ENCODE data around the gene OR5H6.
"Not testable (repeated sequence)": the region's sequence is repeated elsewhere in the genome, so short reads cannot be mapped to it uniquely, and the experiment has no call there.

Gene OR5H6

GRCh38 chr3:98263944-98264343 is at the start of gene OR5H6:
Gene OR5H6, plus strand, starts transcription at chr3:98264244. Its CDS starts 89 bp downstream, at chr3:98264333.
- Mint-ChIP-seq H3K36me3 (no peaks in the 10 kb centered on the region), H3K4me1 (ENCODE audit: low read depth) (no peaks in the 10 kb centered on the region), H3K27me3 (no peaks in the 10 kb centered on the region), H3K27ac (no peak within 1 kb of the TSS), H3K4me3 (no peak within 1 kb of the TSS), H3K9me3 (ENCODE audit: low read depth) (peaks cover 8% of the 10 kb centered on the region)

DNA sequence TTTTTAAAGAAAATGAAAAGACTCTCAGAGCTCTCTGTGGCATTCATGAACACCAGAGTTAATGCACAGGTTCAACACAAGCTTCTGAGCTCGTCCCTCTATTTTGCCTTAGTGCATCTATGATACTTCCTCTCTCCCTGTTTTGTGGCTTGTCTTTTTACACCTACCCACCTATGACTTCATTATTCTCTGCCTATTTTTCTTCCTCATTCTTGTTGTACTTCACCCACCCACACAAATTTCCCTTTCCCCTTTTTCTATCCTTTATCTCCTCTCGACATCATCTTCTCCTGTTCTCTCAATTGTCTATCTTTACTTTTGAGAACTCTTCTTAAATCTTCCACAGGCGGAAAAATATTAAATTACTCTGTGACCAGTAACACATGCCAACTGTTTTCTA is 49.0 kb upstream of the OR5H6 start:
- H3K36me3 Mint-ChIP-seq: no peaks in the 10 kb centered on the region

GRCh38 chr3:98223907-98224672 is 40.0 kb upstream of the OR5H6 start:
- no peaks in the 10 kb centered on the region for H3K4me1 Mint-ChIP-seq (ENCODE audit: low read depth)
- no peaks in the 10 kb centered on the region for H3K36me3 Mint-ChIP-seq
- H3K27ac Mint-ChIP-seq: no peak overlapping the region
- H3K9me3 Mint-ChIP-seq (ENCODE audit: low read depth): no peaks in the 10 kb centered on the region
- H3K4me3 Mint-ChIP-seq: no peak overlapping the region
- H3K27me3 Mint-ChIP-seq: peaks cover 2% of the 10 kb centered on the region

More for the DNA sequence above, 49.0 kb upstream of the OR5H6 start:
- Mint-ChIP-seq H3K4me1 (ENCODE audit: low read depth) (no peaks in the 10 kb centered on the region), H3K27ac (no peak overlapping the region), H3K27me3 (no peaks in the 10 kb centered on the region), H3K9me3 (ENCODE audit: low read depth) (no peaks in the 10 kb centered on the region), H3K4me3 (no peak overlapping the region)

GRCh38 chr3:98232489-98232888 is 31.6 kb upstream of the OR5H6 start:
- no peaks in the 10 kb centered on the region for H3K36me3 Mint-ChIP-seq
- H3K27me3 Mint-ChIP-seq: peaks cover 8% of the 10 kb centered on the region
- no peaks in the 10 kb centered on the region for H3K4me1 Mint-ChIP-seq (ENCODE audit: low read depth)
- H3K27ac Mint-ChIP-seq: no peak overlapping the region
- H3K4me3 Mint-ChIP-seq: no peak overlapping the region
- H3K9me3 Mint-ChIP-seq (ENCODE audit: low read depth): no peaks in the 10 kb centered on the region

- H3K27me3 Mint-ChIP-seq: peaks cover 7% of the 10 kb centered on the region
- H3K36me3 Mint-ChIP-seq: no peaks in the 10 kb centered on the region
- H3K9me3 Mint-ChIP-seq (ENCODE audit: low read depth): no peaks in the 10 kb centered on the region
- no peaks in the 10 kb centered on the region for H3K4me1 Mint-ChIP-seq (ENCODE audit: low read depth)
- H3K4me3 Mint-ChIP-seq: no peak overlapping the region
- H3K27ac Mint-ChIP-seq: no peak overlapping the region
Observed at GRCh38 chr3:98233468-98233867, 30.6 kb upstream of the OR5H6 start.

- Mint-ChIP-seq H3K4me3 (no peak overlapping the region), H3K4me1 (ENCODE audit: low read depth) (no peaks in the 10 kb centered on the region), H3K27me3 (peaks cover 3% of the 10 kb centered on the region), H3K27ac (no peak overlapping the region), H3K9me3 (ENCODE audit: low read depth) (no peaks in the 10 kb centered on the region), H3K36me3 (no peaks in the 10 kb centered on the region)
Observed at GRCh38 chr3:98240131-98240530, 23.9 kb upstream of the OR5H6 start.

DNA sequence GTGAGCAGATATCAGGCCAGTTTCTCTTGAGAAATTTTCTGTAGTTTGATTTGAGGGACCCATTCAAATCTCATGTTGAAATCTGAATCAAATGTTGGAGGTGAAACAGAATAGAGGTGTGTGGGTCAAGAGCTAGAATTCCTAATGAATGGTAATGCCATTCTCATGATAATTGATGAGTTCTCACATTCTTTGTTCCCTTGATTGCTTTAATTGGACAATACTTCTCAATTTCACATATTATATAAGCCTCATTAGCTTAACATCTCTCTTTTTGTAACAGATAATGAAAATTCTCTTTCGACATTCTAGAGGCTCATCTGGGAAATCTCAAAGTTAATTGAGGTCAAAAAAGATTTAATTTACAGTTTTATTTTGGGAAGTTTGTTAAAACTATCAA is 21.9 kb upstream of the OR5H6 start:
- no peaks in the 10 kb centered on the region for H3K36me3 Mint-ChIP-seq
- no peaks in the 10 kb centered on the region for H3K4me1 Mint-ChIP-seq (ENCODE audit: low read depth)
- H3K9me3 Mint-ChIP-seq (ENCODE audit: low read depth): no peaks in the 10 kb centered on the region
- H3K4me3 Mint-ChIP-seq: no peak overlapping the region
- H3K27me3 Mint-ChIP-seq: peaks cover 3% of the 10 kb centered on the region
- H3K27ac Mint-ChIP-seq: no peak overlapping the region

- Mint-ChIP-seq H3K4me3 (no peak overlapping the region), H3K36me3 (no peaks in the 10 kb centered on the region), H3K27ac (no peak overlapping the region), H3K9me3 (ENCODE audit: low read depth) (no peaks in the 10 kb centered on the region), H3K27me3 (no peaks in the 10 kb centered on the region), H3K4me1 (ENCODE audit: low read depth) (no peaks in the 10 kb centered on the region)
Observed at GRCh38 chr3:98243843-98244242, 20.2 kb upstream of the OR5H6 start.

- no peaks in the 10 kb centered on the region for H3K9me3 Mint-ChIP-seq (ENCODE audit: low read depth)
Observed at GRCh38 chr3:98246142-98246541, 17.9 kb upstream of the OR5H6 start.

GRCh38 chr3:98256026-98256425 is 8.0 kb upstream of the OR5H6 start:
- not testable (repeated sequence) for H3K36me3 Mint-ChIP-seq; H3K4me3 Mint-ChIP-seq; H3K27ac Mint-ChIP-seq; H3K27me3 Mint-ChIP-seq; H3K9me3 Mint-ChIP-seq (ENCODE audit: low read depth); H3K4me1 Mint-ChIP-seq (ENCODE audit: low read depth)

More at GRCh38 chr3:98246142-98246541, 17.9 kb upstream of the OR5H6 start:
- H3K36me3 Mint-ChIP-seq: no peaks in the 10 kb centered on the region
- H3K27ac Mint-ChIP-seq: no peak overlapping the region
- H3K4me3 Mint-ChIP-seq: no peak overlapping the region
- no peaks in the 10 kb centered on the region for H3K4me1 Mint-ChIP-seq (ENCODE audit: low read depth)
- no peaks in the 10 kb centered on the region for H3K27me3 Mint-ChIP-seq

DNA sequence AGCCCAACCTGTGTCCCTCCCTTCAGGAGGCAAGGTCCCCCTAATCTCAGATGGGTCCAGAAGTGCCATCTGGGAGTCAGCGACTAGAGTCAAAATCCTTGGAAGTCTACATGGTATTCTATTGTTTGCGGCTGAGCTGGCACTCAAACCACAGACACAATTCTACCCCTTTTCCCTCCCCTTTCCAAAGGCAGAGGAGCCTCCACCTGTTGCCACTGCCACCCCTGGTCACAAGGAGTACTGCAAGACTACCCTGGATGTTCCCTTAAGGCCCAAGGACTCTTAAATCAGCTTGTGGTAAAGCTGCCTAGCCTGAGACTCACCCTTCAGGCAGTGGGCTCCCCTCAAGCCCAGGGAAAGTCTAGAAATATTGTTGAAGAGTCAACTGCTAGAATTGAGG is 4.3 kb upstream of the OR5H6 start:
- no peaks in the 10 kb centered on the region for H3K27me3 Mint-ChIP-seq
- no peak overlapping the region for H3K27ac Mint-ChIP-seq
- H3K9me3 Mint-ChIP-seq (ENCODE audit: low read depth): no peaks in the 10 kb centered on the region
- H3K4me1 Mint-ChIP-seq (ENCODE audit: low read depth): no peaks in the 10 kb centered on the region
- H3K36me3 Mint-ChIP-seq: no peaks in the 10 kb centered on the region
- no peak overlapping the region for H3K4me3 Mint-ChIP-seq

- H3K9me3 Mint-ChIP-seq (ENCODE audit: low read depth): no peaks in the 10 kb centered on the region
- no peaks in the 10 kb centered on the region for H3K4me1 Mint-ChIP-seq (ENCODE audit: low read depth)
- H3K4me3 Mint-ChIP-seq: no peak overlapping the region
- H3K27ac Mint-ChIP-seq: no peak overlapping the region
- H3K36me3 Mint-ChIP-seq: no peaks in the 10 kb centered on the region
- H3K27me3 Mint-ChIP-seq: no peaks in the 10 kb centered on the region
Observed at GRCh38 chr3:98262046-98262445, 2.0 kb upstream of the OR5H6 start.

DNA sequence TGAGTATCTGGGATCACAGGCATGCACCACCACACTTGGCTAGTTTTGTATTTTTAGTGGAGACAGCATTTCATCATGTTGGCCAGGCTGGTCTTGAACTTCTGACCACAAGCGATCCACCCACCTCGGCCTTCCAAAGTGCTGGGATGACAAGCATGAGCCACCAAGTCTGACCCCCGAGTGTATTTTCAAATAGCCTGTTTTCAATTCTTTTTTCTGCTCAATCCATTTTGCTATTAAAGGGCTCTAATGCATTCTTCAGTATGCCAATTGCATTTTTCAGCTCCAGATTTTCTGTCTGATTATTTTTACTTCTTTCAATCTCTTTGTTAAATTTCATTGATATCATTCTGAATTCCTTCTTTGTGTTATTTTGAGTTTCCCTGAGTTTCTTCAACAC is 5.8 kb downstream of the OR5H6 start:
- no peak overlapping the region for H3K4me3 Mint-ChIP-seq
- no peak overlapping the region for H3K27ac Mint-ChIP-seq
- H3K36me3 Mint-ChIP-seq: no peaks in the 10 kb centered on the region
- no peaks in the 10 kb centered on the region for H3K27me3 Mint-ChIP-seq
- peaks cover 17% of the 10 kb centered on the region for H3K9me3 Mint-ChIP-seq (ENCODE audit: low read depth)
- no peaks in the 10 kb centered on the region for H3K4me1 Mint-ChIP-seq (ENCODE audit: low read depth)

DNA sequence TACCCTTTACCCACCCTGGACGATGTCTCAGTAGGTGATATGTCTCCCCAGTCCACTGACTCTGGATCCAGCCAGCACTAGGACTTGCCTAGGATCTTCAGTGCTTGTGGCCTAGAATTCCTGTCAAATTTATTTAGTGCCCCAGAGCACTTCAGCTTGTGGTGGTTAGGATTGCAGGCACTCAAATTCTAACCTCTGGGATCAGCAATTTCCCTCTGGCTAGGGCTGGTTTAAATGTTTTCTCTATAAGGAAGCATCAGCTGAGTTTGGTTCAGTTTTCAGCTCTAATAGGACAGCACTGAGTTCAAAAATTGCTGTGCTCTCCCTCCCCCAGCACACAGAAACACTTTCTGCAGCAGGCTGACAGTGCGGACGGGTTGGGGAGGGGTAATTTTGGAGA is 8.1 kb downstream of the OR5H6 start:
- Mint-ChIP-seq H3K27me3 (no peaks in the 10 kb centered on the region), H3K4me3 (no peak overlapping the region), H3K4me1 (ENCODE audit: low read depth) (no peaks in the 10 kb centered on the region), H3K36me3 (no peaks in the 10 kb centered on the region), H3K9me3 (ENCODE audit: low read depth) (peaks cover 17% of the 10 kb centered on the region), H3K27ac (no peak overlapping the region)

- Mint-ChIP-seq H3K27ac (no peak overlapping the region), H3K36me3 (no peaks in the 10 kb centered on the region), H3K9me3 (ENCODE audit: low read depth) (peaks cover 4% of the 10 kb centered on the region), H3K4me3 (no peak overlapping the region), H3K4me1 (ENCODE audit: low read depth) (no peaks in the 10 kb centered on the region), H3K27me3 (no peaks in the 10 kb centered on the region)
Observed at GRCh38 chr3:98274914-98275313, 10.9 kb downstream of the OR5H6 start.

- no peaks in the 10 kb centered on the region for H3K9me3 Mint-ChIP-seq (ENCODE audit: low read depth)
- no peaks in the 10 kb centered on the region for H3K36me3 Mint-ChIP-seq
- H3K4me1 Mint-ChIP-seq (ENCODE audit: low read depth): no peaks in the 10 kb centered on the region
- H3K4me3 Mint-ChIP-seq: no peak within 1 kb of the TSS
- no peaks in the 10 kb centered on the region for H3K27me3 Mint-ChIP-seq
- no peak within 1 kb of the TSS for H3K27ac Mint-ChIP-seq
Observed at GRCh38 chr3:98282205-98282604, 18.2 kb downstream of the OR5H6 start, which contains the start of gene OR5H2. Gene OR5H2, plus strand, starts transcription at chr3:98282505. Its CDS starts 398 bp downstream, at chr3:98282903.
